SK-N-DZ (cell line): ENCODE data around the gene FCRL6.

Experiments
- DNase-seq: peaks from one replicate; pipeline ENCODE4 v3.0.0-alpha.2; 2015; ENCODE audit warnings: low spot score

FCRL6 gene

GRCh38 chr1:159799446-159799985 is 2.6 kb upstream of the FCRL6 start:
- no peak for DNase-seq

GRCh38 chr1:159800177-159800930 is 1.8 kb upstream of the FCRL6 start:
- no peak for DNase-seq

GRCh38 chr1:159803956-159804689 is 2.0 kb downstream of the FCRL6 start:
- no peak for DNase-seq

GRCh38 chr1:159804924-159805323 is 2.8 kb downstream of the FCRL6 start:
- no peak for DNase-seq

GRCh38 chr1:159815926-159816325 is 13.8 kb downstream of the FCRL6 start:
- no peak for DNase-seq

- DNase-seq: no peak
Measured at GRCh38 chr1:159817276-159818041, 15.3 kb downstream of the FCRL6 start.

GRCh38 chr1:159821171-159821867 is 19.2 kb downstream of the FCRL6 start:
- no peak for DNase-seq

- no peak for DNase-seq
Measured at GRCh38 chr1:159823406-159823805, 21.2 kb downstream of the FCRL6 start.

GRCh38 chr1:159825564-159825963 is 23.4 kb downstream of the FCRL6 start:
- no peak for DNase-seq

- DNase-seq: no peak
Measured at GRCh38 chr1:159826441-159827101, 24.4 kb downstream of the FCRL6 start, which contains the start of gene SLAMF8. Gene SLAMF8 (plus strand): TSS chr1:159826873. CDS start chr1:159826899, 26 bp downstream.

- DNase-seq: no peak
Measured at GRCh38 chr1:159827102-159827490, 24.9 kb downstream of the FCRL6 start.

GRCh38 chr1:159827549-159827948 is 25.4 kb downstream of the FCRL6 start:
- no peak for DNase-seq

GRCh38 chr1:159828176-159828575 is 26.0 kb downstream of the FCRL6 start:
- DNase-seq: no peak

GRCh38 chr1:159828581-159829272 is 26.6 kb downstream of the FCRL6 start:
- DNase-seq: no peak

- peak; percentile 50 for DNase-seq
Measured at GRCh38 chr1:159829273-159829634, 27.1 kb downstream of the FCRL6 start.

GRCh38 chr1:159829822-159830465 is 27.8 kb downstream of the FCRL6 start:
- DNase-seq: no peak

GRCh38 chr1:159830722-159831121 is 28.6 kb downstream of the FCRL6 start:
- no peak for DNase-seq

- no peak for DNase-seq
Measured at GRCh38 chr1:159831412-159832141, 29.4 kb downstream of the FCRL6 start.

GRCh38 chr1:159832309-159832708 is 30.1 kb downstream of the FCRL6 start:
- DNase-seq: no peak
